DOHH2 (cell line): ENCODE data around the gene NUP210L.
"Not testable (repeated sequence)": the region's sequence is repeated elsewhere in the genome, so short reads cannot be mapped to it uniquely, and the experiment has no call there.

Experiments used
- H3F3A ChIP-seq: fragments of 200-600 bp; sonication (generic), shearing (Covaris generic); 2 replicates; pipeline ENCODE4 v1.6.0; 2016; ENCODE audit warnings: antibody characterized with exemption, mild to moderate bottlenecking; ENCODE audit not compliant: control insufficient read depth, insufficient read depth
- H3K27ac ChIP-seq: fragments of 200-600 bp; sonication (generic); 2 replicates; pipeline ENCODE4 v1.5.1; 2014; ENCODE audit warnings: low read depth, mild to moderate bottlenecking, low read length, moderate library complexity
- H3K27me3 ChIP-seq: fragments of 200-600 bp; sonication (generic); 2 replicates; pipeline ENCODE4 v1.6.1; 2014; ENCODE audit warnings: mild to moderate bottlenecking, low read length, mixed read lengths; ENCODE audit not compliant: control insufficient read depth
- H3K36me3 ChIP-seq: fragments of 200-600 bp; sonication (generic); 2 replicates; pipeline ENCODE4 v1.6.1; 2014; ENCODE audit warnings: mild to moderate bottlenecking, low read length, moderate library complexity, mixed read lengths; ENCODE audit not compliant: control insufficient read depth
- H3K4me1 ChIP-seq: fragments of 200-600 bp; sonication (generic); 2 replicates; pipeline ENCODE4 v1.6.1; 2014; ENCODE audit warnings: mild to moderate bottlenecking, low read length, mixed read lengths; ENCODE audit not compliant: control insufficient read depth
- H3K4me2 ChIP-seq: fragments of 200-600 bp; sonication (generic); 2 replicates; pipeline ENCODE4 v1.6.0; 2014; ENCODE audit warnings: mild to moderate bottlenecking, low read length, moderate library complexity
- H3K4me3 ChIP-seq: fragments of 200-600 bp; sonication (generic); 2 replicates; pipeline ENCODE4 v1.5.1; 2014; ENCODE audit warnings: mild to moderate bottlenecking, low read length, mixed read lengths
- H3K79me2 ChIP-seq: fragments of 200-600 bp; sonication (generic); 2 replicates; pipeline ENCODE4 v1.6.1; 2014; ENCODE audit warnings: mild to moderate bottlenecking, low read length, mixed read lengths; ENCODE audit not compliant: control insufficient read depth
- H3K9me2 ChIP-seq: fragments of 200-600 bp; sonication (generic); replicated peaks from 2 replicates; pipeline ENCODE4 v1.6.1; 2014; ENCODE audit warnings: mild to moderate bottlenecking, low read length, mixed read lengths; ENCODE audit not compliant: control insufficient read depth
- H3K9me3 ChIP-seq: fragments of 200-600 bp; sonication (generic); 2 replicates; pipeline ENCODE4 v1.6.1; 2014; ENCODE audit warnings: antibody characterized with exemption, low read length, mixed read lengths; ENCODE audit not compliant: control insufficient read depth, insufficient read depth
- H4K20me1 ChIP-seq: fragments of 200-600 bp; sonication (generic); 2 replicates; pipeline ENCODE4 v1.6.0; 2014; ENCODE audit warnings: low read depth, mild to moderate bottlenecking, antibody characterized with exemption, low read length, moderate library complexity; ENCODE audit not compliant: control insufficient read depth, insufficient read depth
- CTCF ChIP-seq: fragments of 200-600 bp; sonication (generic); IDR thresholded peaks from one replicate; pipeline ENCODE4 v1.5.1; 2014; ENCODE audit warnings: antibody characterized with exemption, mild to moderate bottlenecking, low read depth, low read length; ENCODE audit not compliant: poor library complexity, severe bottlenecking
- EZH2phosphoT487 ChIP-seq: fragments of 200-600 bp; sonication (generic); IDR thresholded peaks from 2 replicates; pipeline ENCODE4 v1.6.1; 2017; ENCODE audit warnings: borderline replicate concordance, mild to moderate bottlenecking, antibody characterized with exemption, low read length, moderate library complexity, mixed read lengths

The NUP210L gene

DNA sequence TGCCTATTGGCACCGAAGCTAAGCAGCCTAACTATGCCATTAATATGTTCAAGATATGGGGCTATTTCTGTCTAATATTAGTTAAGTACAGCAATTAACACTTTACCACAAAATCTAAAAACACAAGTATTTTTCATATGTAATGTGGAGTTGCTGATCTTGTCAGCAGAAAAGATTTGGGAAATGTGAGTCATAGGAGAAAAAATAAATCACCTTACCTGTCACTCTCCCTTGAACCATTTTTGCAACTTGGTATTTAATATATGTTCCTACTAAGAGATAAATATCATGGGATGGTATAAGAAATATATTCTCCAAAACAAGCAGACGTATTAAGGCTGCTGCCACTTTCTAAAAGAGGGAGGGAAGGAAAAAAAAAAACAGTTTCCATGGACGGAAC, 17.0 kb downstream of the NUP210L start:
- TF ChIP-seq CTCF: no peak
- no peak for TF ChIP-seq EZH2phosphoT487
- Histone ChIP-seq H3K9me3 (no peaks in the 10 kb centered on the region), H3K4me1 (no peaks in the 10 kb centered on the region), H4K20me1 (no peaks in the 10 kb centered on the region), H3K4me2 (no peak overlapping the region), H3K27ac (no peak overlapping the region), H3K9me2 (no peaks in the 10 kb centered on the region), H3K36me3 (no peaks in the 10 kb centered on the region), H3K27me3 (no peaks in the 10 kb centered on the region), H3K79me2 (no peaks in the 10 kb centered on the region), H3F3A (no peaks in the 10 kb centered on the region), H3K4me3 (no peak overlapping the region)

GRCh38 chr1:154133256-154133655, 21.6 kb downstream of the NUP210L start:
- Histone ChIP-seq H3K27ac (no peak overlapping the region), H3K9me2 (no peaks in the 10 kb centered on the region), H3K36me3 (no peaks in the 10 kb centered on the region), H3K79me2 (no peaks in the 10 kb centered on the region), H3F3A (no peaks in the 10 kb centered on the region), H3K4me1 (no peaks in the 10 kb centered on the region), H4K20me1 (no peaks in the 10 kb centered on the region), H3K27me3 (no peaks in the 10 kb centered on the region), H3K4me2 (no peak overlapping the region), H3K9me3 (no peaks in the 10 kb centered on the region), H3K4me3 (no peak overlapping the region)
- TF ChIP-seq CTCF (no peak), EZH2phosphoT487 (no peak)

DNA sequence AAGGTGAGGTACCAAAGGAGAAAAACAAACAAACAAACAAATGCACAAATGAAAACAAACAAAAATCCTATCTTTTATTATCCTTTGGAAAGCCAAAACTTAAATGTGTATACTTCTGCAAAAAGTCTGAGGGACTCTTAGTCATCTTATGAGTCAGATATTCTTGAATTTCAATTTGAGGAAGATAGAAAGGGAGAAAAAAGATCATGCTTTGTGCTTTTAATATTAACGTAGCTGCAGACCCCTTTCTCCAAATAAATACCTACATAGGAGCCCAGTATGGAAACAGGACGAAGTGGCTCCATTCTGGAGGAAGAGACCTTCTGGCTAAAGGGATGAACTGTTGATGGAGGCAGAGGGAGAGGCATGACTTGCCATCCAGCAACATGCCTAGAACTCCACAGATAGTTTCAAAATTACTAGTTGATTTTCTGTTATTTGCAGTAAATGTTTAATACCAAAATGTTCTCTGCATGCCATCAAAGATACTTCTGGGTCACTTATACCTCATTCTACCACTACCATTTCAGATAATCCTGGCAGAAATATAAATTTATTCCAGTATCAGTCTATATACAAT, 25.4 kb downstream of the NUP210L start:
- H3K36me3 ChIP-seq: no peaks in the 10 kb centered on the region

DNA sequence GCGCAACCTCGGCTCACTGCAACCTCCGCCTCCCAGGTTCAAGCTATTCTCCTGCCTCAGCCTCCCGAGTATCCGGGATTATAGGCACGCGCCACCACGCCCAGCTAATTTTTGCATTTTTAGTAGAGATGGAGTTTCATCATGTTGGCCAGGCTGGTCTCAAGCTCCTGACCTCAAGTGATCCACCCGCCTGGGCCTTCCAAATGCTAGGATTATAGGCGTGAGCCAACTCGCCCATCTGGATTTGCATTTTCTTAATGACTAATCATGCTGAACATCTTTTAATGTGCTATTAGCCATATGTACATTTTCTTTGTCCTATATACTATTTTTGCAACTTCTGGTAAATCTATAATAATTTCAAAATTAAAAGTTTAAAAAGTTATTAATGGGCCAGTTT, 31.7 kb downstream of the NUP210L start:
- H3K9me3 ChIP-seq, H3K27ac ChIP-seq, H3F3A ChIP-seq, H3K4me1 ChIP-seq, H3K4me2 ChIP-seq, H3K79me2 ChIP-seq, H4K20me1 ChIP-seq, H3K4me3 ChIP-seq, H3K27me3 ChIP-seq, H3K36me3 ChIP-seq, H3K9me2 ChIP-seq: not testable (repeated sequence)

More for the DNA sequence above, 25.4 kb downstream of the NUP210L start:
- H3K4me2 ChIP-seq: no peak overlapping the region
- no peaks in the 10 kb centered on the region for H3K4me1 ChIP-seq
- H3K4me3 ChIP-seq: no peak overlapping the region
- no peak overlapping the region for H3K27ac ChIP-seq
- H3K9me3 ChIP-seq: no peaks in the 10 kb centered on the region
- TF ChIP-seq CTCF: no peak
- TF ChIP-seq EZH2phosphoT487: no peak
- H3F3A ChIP-seq: no peaks in the 10 kb centered on the region
- H3K9me2 ChIP-seq: no peaks in the 10 kb centered on the region
- H3K27me3 ChIP-seq: no peaks in the 10 kb centered on the region; the same call in 1 of the 2 replicates
- no peaks in the 10 kb centered on the region for H3K79me2 ChIP-seq
- no peaks in the 10 kb centered on the region for H4K20me1 ChIP-seq
